GM12874 (cell line): ENCODE measurements around the gene FAM110A.

Experiments used
- CTCF ChIP-seq: IDR thresholded peaks from 2 replicates; pipeline ENCODE4 v1.5.1; 2011; ENCODE audit warnings: low read depth, mild to moderate bottlenecking, control low read depth, low read length, moderate library complexity; ENCODE audit not compliant: insufficient read depth

FAM110A gene

GRCh38 chr20:815226-815625 lies 18.3 kb upstream of the FAM110A start:
- TF ChIP-seq CTCF = no peak

GRCh38 chr20:815914-816606 lies 17.5 kb upstream of the FAM110A start:
- TF ChIP-seq CTCF = peak; percentile 98

- TF ChIP-seq CTCF = no peak
Measured at GRCh38 chr20:818001-818664, 15.4 kb upstream of the FAM110A start.

GRCh38 chr20:819680-820322 lies 13.7 kb upstream of the FAM110A start:
- TF ChIP-seq CTCF = no peak

- TF ChIP-seq CTCF = no peak
Measured at GRCh38 chr20:820323-820953, 13.1 kb upstream of the FAM110A start.

- no peak for TF ChIP-seq CTCF
Measured at GRCh38 chr20:821046-821730, 12.3 kb upstream of the FAM110A start.

- TF ChIP-seq CTCF = no peak
Measured at GRCh38 chr20:821731-822065, 11.8 kb upstream of the FAM110A start.
